Activated CD4-positive, alpha-beta T cell treated with anti-CD3 and anti-CD28 coated beads, Interleukin-2, amount 10 ng/mL, durations not matched to agents 7 days and 5 days (primary cell): ENCODE data around the gene GPBAR1. TPM values are rescaled to one million over a fixed set of nuclear protein-coding genes. Genes with fewer than 3 reads are reported as not detected.
A peak's percentile ranks its signal among the peaks of the same experiment; 100 is the strongest.

ENCODE experiments used
- CTCF ChIA-PET: fragments of 350-600 bp; sonication (Branson Sonifier 250); formaldehyde crosslinking; loops from one replicate; lab custom pipeline; 2021; ENCODE audit warnings: antibody characterized with exemption; lab: Charles Lee
- POLR2A ChIA-PET: fragments of 350-600 bp; sonication (Branson Sonifier 250); formaldehyde crosslinking; loops from one replicate; lab custom pipeline; 2021; ENCODE audit warnings: antibody characterized with exemption; lab: Charles Lee
- DNase-seq: peaks from one replicate; pipeline ENCODE4 v3.0.0-alpha.2; 2020
- H3K27ac Mint-ChIP-seq: one replicate; pipeline ENCODE4 v1.8.0; 2021; ENCODE audit warnings: mild to moderate bottlenecking, moderate library complexity, mixed read lengths
- H3K27me3 Mint-ChIP-seq: one replicate; pipeline ENCODE4 v1.8.0; 2021; ENCODE audit warnings: mixed read lengths
- H3K36me3 Mint-ChIP-seq: one replicate; pipeline ENCODE4 v1.8.0; 2021; ENCODE audit warnings: low read depth, mixed read lengths
- H3K4me1 Mint-ChIP-seq: one replicate; pipeline ENCODE4 v1.8.0; 2021; ENCODE audit warnings: mixed read lengths
- H3K4me3 Mint-ChIP-seq: one replicate; pipeline ENCODE4 v1.8.0; 2021; ENCODE audit warnings: mild to moderate bottlenecking, moderate library complexity, mixed read lengths
- H3K9me3 Mint-ChIP-seq: one replicate; pipeline ENCODE4 v1.8.0; 2021; ENCODE audit warnings: mixed read lengths
- total RNA-seq, 2 experiments: library from RNA; stranded (reverse); gene quantifications; one replicate each; pipeline ENCODE4 v1.2.3, GENCODE V29; 2021

GPBAR1 gene
- total RNA-seq, 2 experiments from 2014 or later: 1.0 to 1.2 TPM

DNA sequence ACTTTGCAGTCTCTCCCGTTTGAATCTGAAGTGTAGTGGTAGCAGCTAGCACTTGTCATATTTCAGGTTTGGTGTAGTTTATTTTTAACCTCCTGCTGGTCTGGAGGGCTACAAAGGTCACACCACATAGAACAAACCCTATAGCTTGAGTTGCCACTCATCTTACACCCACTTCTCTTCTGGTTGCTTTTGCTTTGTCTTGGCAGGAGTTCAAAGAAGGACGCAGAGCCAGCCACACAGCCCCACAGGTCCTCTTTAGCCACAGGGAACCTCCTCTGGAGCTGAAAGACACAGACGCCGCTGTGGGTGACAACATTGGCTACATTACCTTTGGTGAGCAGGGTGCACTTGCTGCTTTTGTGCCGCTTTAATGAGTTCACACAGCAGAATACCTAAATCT, 15.6 kb upstream of the GPBAR1 start:
- Mint-ChIP-seq H3K27me3 (no peaks in the 10 kb centered on the region), H3K4me3 (no peak overlapping the region), H3K27ac (no peak overlapping the region), H3K36me3 (peaks cover 89% of the 10 kb centered on the region), H3K9me3 (no peaks in the 10 kb centered on the region), H3K4me1 (peaks cover 16% of the 10 kb centered on the region)
- no peak for DNase-seq
- CTCF ChIA-PET: interaction anchor here (0.5 to 3.1 kb wide), 6 partner anchors 8 to 381 kb away, joined by 3 to 13 read pairs (median 4); no protein-coding TSS in a partner anchor
- POLR2A ChIA-PET: no interaction called here

DNA sequence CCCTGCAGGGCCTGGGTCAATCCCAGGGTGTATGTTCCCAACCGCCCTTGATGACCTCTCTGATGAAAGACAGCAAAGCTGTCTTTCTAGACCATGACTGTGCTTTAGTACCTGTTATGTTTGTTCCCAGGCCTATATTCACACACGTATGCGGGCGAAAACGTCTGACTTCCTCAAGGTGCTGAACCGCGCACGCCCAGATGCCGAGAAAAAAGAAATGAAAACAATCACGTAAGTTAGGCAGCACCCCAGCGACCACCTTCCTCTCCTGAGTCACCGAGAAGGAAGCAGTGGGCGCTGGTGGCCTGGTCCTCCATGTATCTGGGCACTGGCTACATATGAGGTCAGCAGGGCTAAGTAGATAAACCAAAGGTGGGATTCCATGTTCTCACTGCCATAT, 11.1 kb upstream of the GPBAR1 start:
- CTCF ChIA-PET: no interaction called here
- Mint-ChIP-seq H3K27me3 (no peaks in the 10 kb centered on the region), H3K36me3 (peaks cover 87% of the 10 kb centered on the region), H3K4me3 (no peak overlapping the region), H3K9me3 (no peaks in the 10 kb centered on the region), H3K4me1 (peaks cover 7% of the 10 kb centered on the region), H3K27ac (no peak overlapping the region)
- POLR2A ChIA-PET: no interaction called here
- no peak for DNase-seq

DNA sequence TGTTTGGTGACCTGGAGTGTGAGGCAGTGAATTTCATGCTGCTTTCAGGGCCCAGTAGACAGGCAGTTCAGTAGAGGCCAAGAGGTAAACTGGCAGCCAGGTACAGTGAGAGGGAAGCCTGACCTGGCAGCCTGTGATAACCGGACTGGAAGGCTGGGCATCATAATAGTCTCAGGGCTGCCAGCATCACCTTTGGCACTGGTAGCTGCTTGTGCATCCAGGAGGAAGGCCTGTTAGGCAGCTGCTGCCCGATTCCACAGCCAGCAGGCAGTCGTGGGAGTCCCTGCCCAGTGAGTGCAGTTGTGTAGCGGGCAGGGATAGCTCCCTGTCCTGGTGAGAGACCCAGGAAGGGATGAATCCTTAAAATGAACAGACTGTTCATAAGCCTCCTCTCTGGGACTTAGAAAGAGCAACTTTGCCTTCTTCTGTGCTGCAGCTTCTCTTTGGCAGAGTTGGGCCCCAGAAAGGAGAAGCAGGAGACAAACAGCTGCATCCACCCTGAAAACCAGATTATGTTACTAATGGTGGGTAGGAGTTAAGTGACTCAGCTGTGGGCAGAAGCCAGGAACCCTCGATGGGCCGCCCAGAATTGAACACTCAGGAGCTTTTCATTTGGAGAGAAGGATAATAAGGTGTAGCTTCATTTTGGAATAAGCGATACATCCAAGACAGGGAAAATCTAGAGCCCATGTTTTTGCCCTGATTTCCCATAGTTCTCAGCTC, 8.1 kb upstream of the GPBAR1 start:
- ChIA-PET CTCF (interaction anchor here (1.0 to 1.7 kb wide), 8 partner anchors 8 to 458 kb away, joined by 3 to 6 read pairs (median 3); partner anchors contain the start of gene TTLL4), POLR2A (interaction anchor here (1.5 kb wide), 1 partner anchor 33 kb away, joined by 3 read pairs; no protein-coding TSS in a partner anchor)
- H3K36me3 Mint-ChIP-seq: peaks cover 74% of the 10 kb centered on the region
- no peaks in the 10 kb centered on the region for H3K9me3 Mint-ChIP-seq
- no peak for DNase-seq
- H3K27me3 Mint-ChIP-seq: no peaks in the 10 kb centered on the region
- H3K27ac Mint-ChIP-seq: peak overlapping the region; percentile 57
- H3K4me1 Mint-ChIP-seq: peaks cover 19% of the 10 kb centered on the region
- no peak overlapping the region for H3K4me3 Mint-ChIP-seq

DNA sequence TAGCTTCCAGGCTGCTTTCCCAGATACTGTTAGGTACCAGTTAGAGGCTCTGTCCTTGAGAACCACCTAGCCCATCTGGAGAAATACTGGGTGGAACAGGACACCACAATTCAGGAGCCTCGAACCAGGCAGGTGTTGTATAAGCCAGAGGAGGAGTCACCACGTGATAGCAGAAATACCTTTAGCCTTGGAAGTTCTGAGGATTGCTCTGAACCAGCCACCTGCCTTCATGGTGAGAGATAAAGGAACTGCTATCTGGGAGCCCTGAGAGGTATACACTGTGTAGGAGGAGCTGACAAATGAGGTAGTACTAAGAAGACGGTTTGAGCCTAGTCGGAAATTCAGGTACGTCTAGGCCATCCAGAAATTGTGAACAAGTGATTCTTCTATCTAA, 7.6 kb upstream of the GPBAR1 start:
- H3K36me3 Mint-ChIP-seq: peaks cover 70% of the 10 kb centered on the region
- H3K4me3 Mint-ChIP-seq: no peak overlapping the region
- peak overlapping the region; percentile 57 for H3K27ac Mint-ChIP-seq
- ChIA-PET POLR2A (interaction anchor here (1.5 kb wide), 1 partner anchor 33 kb away, joined by 3 read pairs; no protein-coding TSS in a partner anchor), CTCF (interaction anchor here (1.0 to 1.6 kb wide), 7 partner anchors 8 to 457 kb away, joined by 3 to 4 read pairs (median 3); partner anchors contain the start of gene TTLL4)
- H3K9me3 Mint-ChIP-seq: no peaks in the 10 kb centered on the region
- no peaks in the 10 kb centered on the region for H3K27me3 Mint-ChIP-seq
- DNase-seq: no peak
- peaks cover 17% of the 10 kb centered on the region for H3K4me1 Mint-ChIP-seq

DNA sequence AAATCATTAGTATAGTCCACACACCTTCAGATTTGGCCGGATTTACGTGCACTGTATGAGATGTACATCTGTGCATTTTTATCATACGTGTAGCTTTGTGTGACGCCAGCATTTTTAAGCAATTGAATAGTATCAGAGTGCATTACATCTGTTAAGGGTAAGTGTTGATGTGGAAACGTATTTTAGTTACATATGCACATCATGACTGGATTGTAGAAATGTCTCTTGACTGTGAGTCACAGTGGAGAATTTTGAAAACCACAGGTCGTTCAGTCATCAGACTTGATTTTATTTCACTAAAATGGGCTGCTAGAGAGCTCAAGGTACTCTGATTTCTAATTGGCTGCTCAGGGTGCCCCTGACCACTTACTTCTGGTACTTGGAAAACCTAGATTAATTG, 5.4 kb upstream of the GPBAR1 start:
- Mint-ChIP-seq H3K27ac (no peak overlapping the region), H3K36me3 (peaks cover 51% of the 10 kb centered on the region), H3K27me3 (no peaks in the 10 kb centered on the region), H3K4me3 (no peak overlapping the region), H3K9me3 (no peaks in the 10 kb centered on the region), H3K4me1 (peaks cover 21% of the 10 kb centered on the region)
- CTCF ChIA-PET: interaction anchor here (1.2 to 2.9 kb wide), 5 partner anchors 13 to 24 kb away, joined by 3 to 12 read pairs (median 4); partner anchors contain the start of genes AAMP and PNKD
- POLR2A ChIA-PET: no interaction called here
- DNase-seq: no peak

DNA sequence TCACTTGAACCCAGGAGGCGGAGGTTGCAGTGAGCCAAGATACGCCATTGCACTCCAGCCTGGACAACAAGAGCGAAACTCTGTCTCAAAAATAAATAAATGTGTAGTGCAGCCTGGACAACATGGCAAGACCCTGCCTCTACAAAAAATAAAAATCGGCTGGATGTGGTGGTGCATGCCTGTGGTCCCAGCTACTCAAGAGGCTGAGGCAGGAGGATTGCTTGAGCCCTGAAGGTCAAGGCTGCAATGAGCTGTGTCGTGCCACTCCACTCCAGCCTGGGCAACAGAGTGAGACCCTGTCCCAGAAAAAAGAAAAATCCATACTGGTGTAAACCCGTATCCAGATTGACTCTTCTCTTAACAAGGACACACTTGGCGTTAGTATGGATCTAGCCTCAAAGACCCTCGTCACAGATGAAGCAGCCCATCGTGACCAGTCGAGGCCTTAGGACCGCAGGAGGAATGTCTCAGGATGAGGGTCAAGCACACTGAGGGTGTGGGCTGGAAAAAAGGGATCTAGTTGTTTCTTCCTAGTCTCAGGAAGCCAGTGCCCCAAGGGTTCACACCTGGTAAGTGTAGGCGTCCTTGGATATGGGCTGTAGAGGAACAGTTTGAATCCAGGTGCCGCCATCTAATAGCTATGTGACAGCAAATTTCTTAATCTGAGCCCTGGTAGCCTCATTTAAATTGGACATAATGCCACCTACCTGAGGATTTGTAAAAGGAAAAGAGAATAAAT, 4.0 kb upstream of the GPBAR1 start:
- no peak for DNase-seq
- Mint-ChIP-seq H3K27me3 (no peaks in the 10 kb centered on the region), H3K4me1 (peaks cover 21% of the 10 kb centered on the region), H3K36me3 (peaks cover 40% of the 10 kb centered on the region), H3K27ac (peak overlapping the region; percentile 36), H3K4me3 (no peak overlapping the region), H3K9me3 (no peaks in the 10 kb centered on the region)
- ChIA-PET POLR2A (interaction anchor here (0.6 kb wide), 1 partner anchor 104 kb away, joined by 4 read pairs; no protein-coding TSS in a partner anchor), CTCF (interaction anchor here (0.6 to 2.9 kb wide), 18 partner anchors 9 to 184 kb away, joined by 3 to 14 read pairs (median 4); partner anchors contain the start of genes AAMP, ARPC2 and PNKD)

DNA sequence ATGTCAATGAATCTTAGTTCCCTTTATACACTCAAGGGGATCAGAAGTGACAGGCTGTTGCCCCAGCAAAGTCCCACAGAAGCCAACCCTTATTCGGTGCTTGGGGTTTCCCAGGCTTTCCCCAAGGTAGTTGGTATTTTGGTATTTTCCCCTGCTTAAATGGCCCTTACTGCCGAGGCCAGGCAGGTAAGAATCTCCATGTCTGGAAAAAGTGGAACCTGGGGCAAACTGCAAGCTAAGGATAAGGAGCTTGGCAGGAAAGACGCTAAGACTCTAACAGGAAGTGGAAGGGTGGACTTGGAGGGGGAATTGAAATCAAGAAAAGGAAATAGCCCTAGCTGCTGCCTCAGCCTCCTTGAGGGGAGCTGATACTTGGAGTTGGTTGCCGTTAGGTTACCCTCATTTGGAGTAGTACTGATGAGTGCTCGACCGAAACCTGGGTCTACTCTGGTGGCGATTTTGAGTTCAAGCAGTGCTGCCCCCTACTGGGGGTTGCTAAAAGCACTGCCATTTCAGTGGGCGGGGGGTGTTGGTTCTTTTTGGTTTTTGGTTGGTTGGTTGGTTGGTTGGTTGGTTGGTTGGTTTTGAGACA, 3.3 kb upstream of the GPBAR1 start:
- peak overlapping the region; percentile 80 for H3K27ac Mint-ChIP-seq
- H3K27me3 Mint-ChIP-seq: no peaks in the 10 kb centered on the region
- peak; percentile 67 for DNase-seq
- CTCF ChIA-PET: interaction anchor here (0.6 to 2.9 kb wide), 17 partner anchors 8 to 382 kb away, joined by 3 to 14 read pairs (median 5); partner anchors contain the start of genes AAMP, ARPC2 and PNKD
- no peaks in the 10 kb centered on the region for H3K9me3 Mint-ChIP-seq
- POLR2A ChIA-PET: interaction anchor here (0.6 kb wide), 1 partner anchor 103 kb away, joined by 4 read pairs; no protein-coding TSS in a partner anchor
- H3K36me3 Mint-ChIP-seq: peaks cover 33% of the 10 kb centered on the region
- peaks cover 21% of the 10 kb centered on the region for H3K4me1 Mint-ChIP-seq
- no peak overlapping the region for H3K4me3 Mint-ChIP-seq

DNA sequence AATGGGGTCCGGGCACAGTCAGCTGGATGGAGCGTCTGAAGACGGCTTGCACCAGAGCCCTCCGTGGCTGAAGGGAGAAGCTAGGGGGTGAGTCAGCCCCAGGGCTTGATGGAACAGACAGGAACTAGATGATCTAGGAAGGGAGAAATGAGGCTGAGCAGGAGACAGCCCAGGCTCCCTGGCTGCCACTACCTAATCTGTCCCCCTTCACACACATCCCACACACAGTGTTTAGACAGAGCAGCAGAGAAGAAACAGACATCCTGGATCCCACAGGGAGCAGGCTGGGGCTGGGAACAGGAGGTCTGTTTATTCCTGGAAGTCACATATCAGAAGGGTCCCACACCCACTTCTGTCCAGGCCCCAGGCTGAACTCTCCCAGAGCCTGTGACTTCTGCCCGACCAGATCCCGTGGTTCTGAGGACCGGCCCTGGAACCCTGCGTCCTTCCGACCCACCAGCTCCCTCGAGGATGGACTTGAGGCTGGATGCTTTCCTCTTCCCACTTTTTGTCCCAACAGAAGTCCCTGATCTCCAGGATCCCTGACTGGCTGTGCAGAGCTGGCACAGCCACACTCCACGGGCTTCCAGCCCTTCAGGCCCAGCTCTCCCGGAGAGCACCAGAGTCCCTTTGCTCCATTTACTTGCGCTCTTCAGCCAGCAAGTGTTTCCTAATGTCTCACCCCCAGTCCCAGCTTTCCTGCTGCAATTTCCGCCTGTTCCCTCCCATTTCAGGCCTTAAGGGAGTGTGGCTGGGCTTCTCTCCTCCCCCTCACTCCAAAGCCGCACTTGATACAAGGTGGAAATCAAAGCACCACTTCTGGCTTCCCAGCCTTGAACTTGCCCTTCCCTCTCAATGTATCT, 1.5 kb upstream of the GPBAR1 start:
- POLR2A ChIA-PET: no interaction called here
- no peaks in the 10 kb centered on the region for H3K27me3 Mint-ChIP-seq

DNA sequence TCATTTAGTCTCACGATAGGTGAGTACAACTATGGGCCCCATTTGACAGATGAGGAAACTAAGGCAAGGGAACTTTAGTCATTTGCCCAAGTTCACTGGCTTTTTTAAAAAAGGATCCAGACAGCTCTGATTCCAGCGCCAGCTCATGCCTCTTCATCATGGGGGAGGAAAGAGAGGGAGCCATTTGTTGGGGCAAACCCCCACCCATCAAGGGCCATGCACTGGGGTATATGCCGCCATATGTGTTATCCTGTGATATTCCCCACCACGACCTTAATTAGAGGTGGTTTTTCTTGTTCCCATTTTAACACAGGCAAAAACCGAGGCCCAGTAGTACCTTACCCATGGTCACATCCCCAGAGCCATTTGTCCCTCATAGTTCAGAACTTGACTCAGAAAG, 649 bp upstream of the GPBAR1 start:
- Mint-ChIP-seq H3K36me3 (peaks cover 16% of the 10 kb centered on the region), H3K27me3 (no peaks in the 10 kb centered on the region), H3K27ac (peak overlapping the region; percentile 3), H3K4me1 (peaks cover 32% of the 10 kb centered on the region), H3K4me3 (no peak overlapping the region), H3K9me3 (no peaks in the 10 kb centered on the region)
- ChIA-PET POLR2A (no interaction called here), CTCF (interaction anchor here (0.6 to 4.7 kb wide), 5 partner anchors 12 to 35 kb away, joined by 3 to 30 read pairs (median 4); partner anchors contain the start of genes AAMP and PNKD)
- no peak for DNase-seq

More for the DNA sequence above, 1.5 kb upstream of the GPBAR1 start:
- no peak overlapping the region for H3K4me3 Mint-ChIP-seq
- DNase-seq: no peak
- CTCF ChIA-PET: interaction anchor here (0.6 to 4.7 kb wide), 10 partner anchors 13 to 204 kb away, joined by 3 to 30 read pairs (median 4); partner anchors contain the start of genes AAMP and PNKD
- peaks cover 29% of the 10 kb centered on the region for H3K4me1 Mint-ChIP-seq
- peaks cover 24% of the 10 kb centered on the region for H3K36me3 Mint-ChIP-seq
- H3K27ac Mint-ChIP-seq: peak overlapping the region; percentile 46
- no peaks in the 10 kb centered on the region for H3K9me3 Mint-ChIP-seq

DNA sequence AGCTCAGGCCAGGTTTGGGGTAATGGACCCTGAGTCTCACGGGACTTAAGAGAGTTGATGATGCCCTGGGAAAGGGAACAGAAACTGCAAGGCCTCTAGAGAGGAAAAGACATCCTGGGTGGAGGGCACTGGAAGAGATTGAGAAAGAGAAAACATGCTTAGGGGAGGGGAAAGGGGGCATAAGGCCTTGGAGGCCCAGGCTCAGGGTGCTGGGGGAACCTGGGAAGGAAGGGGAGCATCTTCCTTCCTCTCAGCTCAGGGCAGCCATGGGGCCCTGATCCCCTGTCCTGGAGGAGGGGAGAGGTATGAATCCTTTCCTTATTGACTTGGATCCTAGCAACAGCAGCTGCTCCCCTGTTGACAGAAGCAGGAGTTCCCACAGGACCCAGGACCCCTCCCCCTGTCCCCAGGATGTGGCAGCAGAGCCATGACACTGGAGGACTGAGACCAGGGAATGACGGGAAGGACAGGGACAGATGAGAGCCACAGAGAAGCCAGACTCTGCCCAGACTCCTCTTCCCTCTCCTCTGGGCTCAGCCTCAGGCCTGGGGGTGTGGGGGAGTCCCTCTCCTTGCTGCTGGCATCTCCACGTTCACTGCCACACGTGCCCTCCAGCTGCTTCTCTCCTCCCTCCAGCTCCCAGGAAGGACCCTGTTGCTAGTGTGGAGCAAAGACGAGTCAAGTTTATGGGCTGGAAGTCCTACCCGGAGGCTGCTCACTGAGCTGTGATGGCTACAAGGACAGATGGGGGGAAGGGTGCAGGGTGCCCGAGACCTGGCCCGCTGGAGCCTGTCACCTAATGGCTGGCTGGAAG, 815 bp downstream of the GPBAR1 start:
- peaks cover 37% of the 10 kb centered on the region for H3K4me1 Mint-ChIP-seq
- H3K9me3 Mint-ChIP-seq: no peaks in the 10 kb centered on the region
- no peak overlapping the region for H3K27ac Mint-ChIP-seq
- ChIA-PET CTCF (interaction anchor here (1.1 to 4.7 kb wide), 2 partner anchors 10 to 449 kb away, joined by 5 to 30 read pairs; partner anchors contain the start of genes AAMP, PNKD and TTLL4), POLR2A (no interaction called here)
- no peaks in the 10 kb centered on the region for H3K27me3 Mint-ChIP-seq
- peaks cover 8% of the 10 kb centered on the region for H3K36me3 Mint-ChIP-seq
- DNase-seq: no peak
- no peak overlapping the region for H3K4me3 Mint-ChIP-seq

DNA sequence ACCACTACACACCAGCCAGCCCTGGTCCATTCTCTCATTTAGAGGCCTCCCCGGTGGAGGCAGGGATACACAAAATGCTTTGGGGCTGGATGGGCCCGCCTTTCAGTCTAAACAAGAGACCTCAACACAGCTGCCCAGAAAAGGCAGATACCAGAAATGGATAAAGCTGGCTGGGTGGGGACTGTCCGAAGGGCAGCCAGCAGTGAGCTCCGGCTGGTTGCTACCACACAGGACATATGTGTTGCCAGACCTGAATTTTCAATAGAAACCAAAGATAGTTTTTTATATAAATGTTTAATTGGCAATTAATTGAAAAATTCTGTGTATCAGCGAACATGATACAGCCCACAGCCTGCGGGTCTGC, 1.4 kb downstream of the GPBAR1 start:
- Mint-ChIP-seq H3K27ac (no peak overlapping the region), H3K36me3 (peaks cover 10% of the 10 kb centered on the region), H3K27me3 (no peaks in the 10 kb centered on the region), H3K4me3 (no peak overlapping the region), H3K4me1 (peaks cover 37% of the 10 kb centered on the region), H3K9me3 (no peaks in the 10 kb centered on the region)
- POLR2A ChIA-PET: no interaction called here
- CTCF ChIA-PET: interaction anchor here (1.1 to 4.7 kb wide), 2 partner anchors 10 to 448 kb away, joined by 5 to 30 read pairs; partner anchors contain the start of genes AAMP, PNKD and TTLL4
- DNase-seq: no peak
